H1 (cell line): ENCODE measurements around the gene SNRNP40. TPM values are rescaled to one million over a fixed set of nuclear protein-coding genes. Genes with fewer than 3 reads are reported as not detected.

Experiments used
- CHD7 ChIP-seq: fragments of 300-600 bp; sonication (generic); IDR thresholded peaks from 2 replicates; pipeline ENCODE4 v1.7.1; 2012; ENCODE audit warnings: low read length, moderate library complexity, mild to moderate bottlenecking, inconsistent platforms; ENCODE audit not compliant: insufficient replicate concordance
- CTBP2 ChIP-seq: IDR thresholded peaks from 2 replicates; pipeline ENCODE4 v1.7.0; 2011; ENCODE audit warnings: borderline replicate concordance, mild to moderate bottlenecking, moderate library complexity, mixed read lengths, low read length; ENCODE audit not compliant: insufficient read depth, insufficient read length
- JUN ChIP-seq: IDR thresholded peaks from 2 replicates; pipeline ENCODE4 v1.6.1; 2011; ENCODE audit warnings: low read depth, mild to moderate bottlenecking, improper control_type of control experiment, low read length
- MAX ChIP-seq: IDR thresholded peaks from 2 replicates; pipeline ENCODE4 v1.6.1; 2012; ENCODE audit warnings: inconsistent platforms
- POLR2A ChIP-seq, 2 experiments: IDR thresholded peaks; 1 replicate in 1 of 2; 2 replicates in 1 of 2; pipeline ENCODE4 v1.6.1; 2011; ENCODE audit warnings: low read depth in 2 of 2, low read length in 2 of 2, mild to moderate bottlenecking in 2 of 2; ENCODE audit errors: control extremely low read depth in 1 of 2
- RAD21 ChIP-seq, 2 experiments: IDR thresholded peaks in 1 of 2; conservative IDR thresholded peaks in 1 of 2; 2 replicates each; pipeline ENCODE4 v1.6.1; 2011; ENCODE audit warnings: low read depth in 2 of 2, low read length in 2 of 2, improper control_type of control experiment in 1 of 2, inconsistent platforms in 1 of 2, mild to moderate bottlenecking in 1 of 2, moderate library complexity in 1 of 2
- SP1 ChIP-seq: IDR thresholded peaks from 2 replicates; pipeline ENCODE4 v1.6.1; 2011; ENCODE audit warnings: low read depth, low read length
- SP2 ChIP-seq: IDR thresholded peaks from 2 replicates; pipeline ENCODE4 v1.6.1; 2012; ENCODE audit warnings: mild to moderate bottlenecking, low read length, inconsistent platforms
- TBP ChIP-seq: IDR thresholded peaks from 2 replicates; pipeline ENCODE4 v1.6.1; 2011; ENCODE audit warnings: low read depth, low read length, improper control_type of control experiment
- polyA plus RNA-seq, 7 experiments: library from polyadenylated mRNA; depleted of rRNA in 3 of 7; stranded (reverse) in 5 of 7; unstranded in 2 of 7; fragments of >200 nt in 5 of 7; fragments of 200-250 nt in 2 of 7; gene quantifications; 1 replicate in 5 of 7; 2 replicates in 1 of 7; 4 replicates in 1 of 7; pipeline versions ENCODE4 v1.2.1 to v1.2.3, GENCODE V29; 2011 to 2013; ENCODE audit warnings: missing spikeins in 2 of 7, mixed read lengths in 2 of 7
- total RNA-seq: library from RNA; stranded (reverse); fragmentation: NEBNext Ultra II Directional; extraction: Animal tissue kit (Norgen Biotek cat#: 25700); gene quantifications from 2 replicates; pipeline ENCODE4 v1.2.1, GENCODE V29; 2021

SNRNP40 gene
- total and polyA plus RNA-seq, 2 of the 8 experiments (the other 6 are each of a cell fraction or from before 2014, with no cell fraction given), result 97.4 to 113 TPM

GRCh38 chr1:31238986-31239613 lies 57.5 kb downstream of the SNRNP40 start (continued):
- TF ChIP-seq SP1 (no peak), MAX (no peak; the same call in 1 of the 2 replicates), TBP (no peak), SP2 (no peak), POLR2A (IDR thresholded peaks at IDR 0.05; ENCODE audit: control extremely low read depth in 1 of 2, low read depth in 2 of 2, low read length in 2 of 2) (no peak; a peak in 1 of 3 replicates), CTBP2 (no peak), JUN (no peak), RAD21 (IDR thresholded peaks at IDR 0.05 in 1 of 2, conservative IDR thresholded peaks at IDR 0.05 in 1 of 2; ENCODE audit: low read depth in 2 of 2, low read length in 2 of 2) (no peak), CHD7 (no peak)
